Liver (tissue), 9 donors: ENCODE results near the gene MUL1. TPM values are rescaled to one million over a fixed set of nuclear protein-coding genes. Genes with fewer than 3 reads are reported as not detected.

Source experiments
- DNase-seq: peaks from one replicate; pipeline ENCODE4 v3.0.0-alpha.2; 2017; ENCODE audit warnings: low spot score
- H3K27ac ChIP-seq, 2 donors: one replicate each; pipeline ENCODE4 v1.7.0; 2013; ENCODE audit warnings: inconsistent platforms in 2 of 2, low read length in 2 of 2, control low read depth in 1 of 2, low read depth in 1 of 2, mild to moderate bottlenecking in 1 of 2
- H3K27me3 ChIP-seq, 4 donors: one replicate each; pipeline versions ENCODE4 v1.6.1 to v1.7.0; 2013; ENCODE audit warnings: low read length in 3 of 4, inconsistent platforms in 1 of 4, mild to moderate bottlenecking in 1 of 4, moderate library complexity in 1 of 4; ENCODE audit not compliant: control insufficient read depth in 4 of 4, insufficient read depth in 4 of 4
- H3K36me3 ChIP-seq, 4 donors: one replicate each; pipeline versions ENCODE4 v1.6.1 to v1.7.0; 2013; ENCODE audit warnings: low read length in 3 of 4, mild to moderate bottlenecking in 3 of 4, low read depth in 1 of 4, moderate library complexity in 1 of 4; ENCODE audit not compliant: control insufficient read depth in 4 of 4, insufficient read depth in 3 of 4
- H3K4me1 ChIP-seq, 4 donors: one replicate each; pipeline versions ENCODE4 v1.6.1 to v1.7.0; 2013; ENCODE audit warnings: low read length in 3 of 4, mild to moderate bottlenecking in 3 of 4, moderate library complexity in 1 of 4; ENCODE audit not compliant: control insufficient read depth in 4 of 4, insufficient read depth in 4 of 4
- H3K4me3 ChIP-seq, 3 donors: one replicate each; pipeline versions ENCODE4 v1.6.1 to v1.7.0; 2013; ENCODE audit warnings: low read length in 3 of 3, control low read depth in 1 of 3, low read depth in 1 of 3, mild to moderate bottlenecking in 1 of 3
- H3K9ac ChIP-seq, 2 donors: one replicate each; pipeline ENCODE4 v1.7.0; 2013; ENCODE audit warnings: low read length in 2 of 2, mild to moderate bottlenecking in 2 of 2, moderate library complexity in 2 of 2, control low read depth in 1 of 2, low read depth in 1 of 2
- H3K9me3 ChIP-seq, 4 donors: one replicate each; pipeline versions ENCODE4 v1.6.1 to v1.7.0; 2013; ENCODE audit warnings: low read length in 3 of 4; ENCODE audit not compliant: control insufficient read depth in 4 of 4
- ATF3 ChIP-seq: IDR thresholded peaks from 2 replicates; pipeline ENCODE4 v1.6.1; 2016; ENCODE audit warnings: antibody characterized with exemption
- CTCF ChIP-seq: fragments of 150-350 bp; IDR thresholded peaks from 2 replicates; pipeline ENCODE4 v1.5.1; 2017; ENCODE audit warnings: improper control_type of control experiment, low read depth, low read length; ENCODE audit not compliant: missing input control
- EGR1 ChIP-seq, 2 donors: IDR thresholded peaks; 2 replicates each; pipeline ENCODE4 v1.6.1; 2016 to 2018; ENCODE audit warnings: antibody characterized with exemption in 2 of 2, low read depth in 2 of 2
- FOXA1 ChIP-seq: IDR thresholded peaks from 2 replicates; pipeline ENCODE4 v1.6.1; 2016; ENCODE audit warnings: antibody characterized with exemption
- FOXA2 ChIP-seq: IDR thresholded peaks from 2 replicates; pipeline ENCODE4 v1.6.1; 2016; ENCODE audit warnings: antibody characterized with exemption
- GABPA ChIP-seq, 2 donors: IDR thresholded peaks in 1 of 2; conservative IDR thresholded peaks in 1 of 2; 2 replicates each; pipeline ENCODE4 v1.6.1; 2016; ENCODE audit warnings: antibody characterized with exemption in 2 of 2, mild to moderate bottlenecking in 1 of 2, moderate library complexity in 1 of 2
- HNF4A ChIP-seq, 2 donors: conservative IDR thresholded peaks; 2 replicates each; pipeline ENCODE4 v1.6.1; 2016; ENCODE audit warnings: antibody characterized with exemption in 2 of 2, mild to moderate bottlenecking in 2 of 2
- HNF4G ChIP-seq: IDR thresholded peaks from 2 replicates; pipeline ENCODE4 v1.6.1; 2016; ENCODE audit warnings: antibody characterized with exemption
- JUND ChIP-seq, 2 donors: IDR thresholded peaks; 2 replicates each; pipeline ENCODE4 v1.6.1; 2016; ENCODE audit warnings: antibody characterized with exemption in 2 of 2
- MAX ChIP-seq: IDR thresholded peaks from 2 replicates; pipeline ENCODE4 v1.6.1; 2016; ENCODE audit warnings: antibody characterized with exemption
- NR2F2 ChIP-seq: IDR thresholded peaks from 2 replicates; pipeline ENCODE4 v1.6.1; 2016; ENCODE audit warnings: antibody characterized with exemption
- RAD21 ChIP-seq, 2 donors: IDR thresholded peaks; 2 replicates each; pipeline ENCODE4 v1.6.1; 2016; ENCODE audit warnings: antibody characterized with exemption in 2 of 2, mild to moderate bottlenecking in 2 of 2
- REST ChIP-seq: IDR thresholded peaks from 2 replicates; pipeline ENCODE4 v1.6.1; 2016; ENCODE audit warnings: antibody characterized with exemption, mild to moderate bottlenecking
- RXRA ChIP-seq, 2 donors: IDR thresholded peaks; 2 replicates each; pipeline ENCODE4 v1.6.1; 2017 to 2018; ENCODE audit warnings: antibody characterized with exemption in 2 of 2, mild to moderate bottlenecking in 1 of 2
- SP1 ChIP-seq: IDR thresholded peaks from 2 replicates; pipeline ENCODE4 v1.6.1; 2018; ENCODE audit warnings: antibody characterized with exemption, mild to moderate bottlenecking
- TAF1 ChIP-seq: conservative IDR thresholded peaks from 2 replicates; pipeline ENCODE4 v1.6.1; 2016; ENCODE audit warnings: antibody characterized with exemption, mild to moderate bottlenecking
- ZBTB33 ChIP-seq: IDR thresholded peaks from 2 replicates; pipeline ENCODE4 v1.6.1; 2016; ENCODE audit warnings: antibody characterized with exemption
- WGBS: extraction: QIAGEN DNeasy Blood & Tissue Kit; methylation state at CpG from one replicate; pipeline ENCODE4 v1.1.7; 2013; 5-methylcytosine and 5-hydroxymethylcytosine counted together
- polyA plus RNA-seq, 2 donors: library from polyadenylated mRNA; stranded (reverse) in 1 of 2; unstranded in 1 of 2; fragments of 200-250 nt in 1 of 2; fragments of >200 nt in 1 of 2; fragmentation: Nextera tagmentation in 1 of 2; extraction: Ambion mirVana in 1 of 2; gene quantifications; one replicate each; pipeline versions ENCODE4 v1.2.1 to v1.2.3, GENCODE V29; 2013 to 2015
- total RNA-seq, 2 donors: library from RNA; depleted of rRNA; stranded (reverse); fragments of >200 nt; gene quantifications; one replicate each; pipeline ENCODE4 v1.2.3, GENCODE V29; 2014
- donor health status: healthy.
- donor health status: healthy.
- donor health status: healthy.
- donor health status: healthy.
- donor health status: healthy.

Gene MUL1
- total and polyA plus RNA-seq, 4 donors: 9.5 to 19.4 (median 16.8) TPM

GRCh38 chr1:20538760-20539551 is 31.0 kb upstream of the MUL1 start:
- Histone ChIP-seq H3K9ac (no peak overlapping the region), H3K36me3 (no peaks in the 10 kb centered on the region), H3K4me1 (no peaks in the 10 kb centered on the region), H3K27ac (no peak overlapping the region), H3K27me3 (peaks cover 0 to 10% (median under 1%) of the 10 kb centered on the region in 4 donors), H3K4me3 (no peak overlapping the region), H3K9me3 (no peaks in the 10 kb centered on the region)
- WGBS: 64% methylated on average over 3 of the region's 3 CpGs
- TF ChIP-seq SP1 (no peak), RXRA (IDR thresholded peaks at IDR 0.05) (no peak), CTCF (no peak), GABPA (IDR thresholded peaks at IDR 0.05 in 1 of 2, conservative IDR thresholded peaks at IDR 0.05 in 1 of 2) (no peak), FOXA2 (no peak), ZBTB33 (no peak), NR2F2 (no peak), RAD21 (IDR thresholded peaks at IDR 0.05) (no peak), EGR1 (IDR thresholded peaks at IDR 0.05; ENCODE audit: low read depth in 2 of 2) (no peak), ATF3 (no peak), REST (no peak), TAF1 (no peak), FOXA1 (no peak), HNF4G (no peak), MAX (no peak), JUND (IDR thresholded peaks at IDR 0.05) (no peak), HNF4A (conservative IDR thresholded peaks at IDR 0.05) (no peak)
- no peak for DNase-seq
